GM12892 (cell line): ENCODE results near the gene MTCL1.

Source experiments
- POLR2AphosphoS5 ChIP-seq: IDR thresholded peaks from 2 replicates; pipeline ENCODE4 v1.6.1; 2011; ENCODE audit warnings: low read depth, low read length, control low read depth
- TAF1 ChIP-seq: IDR thresholded peaks from 2 replicates; pipeline ENCODE4 v1.6.1; 2011; ENCODE audit warnings: low read depth, mild to moderate bottlenecking, control low read depth, low read length, borderline replicate concordance

DNA sequence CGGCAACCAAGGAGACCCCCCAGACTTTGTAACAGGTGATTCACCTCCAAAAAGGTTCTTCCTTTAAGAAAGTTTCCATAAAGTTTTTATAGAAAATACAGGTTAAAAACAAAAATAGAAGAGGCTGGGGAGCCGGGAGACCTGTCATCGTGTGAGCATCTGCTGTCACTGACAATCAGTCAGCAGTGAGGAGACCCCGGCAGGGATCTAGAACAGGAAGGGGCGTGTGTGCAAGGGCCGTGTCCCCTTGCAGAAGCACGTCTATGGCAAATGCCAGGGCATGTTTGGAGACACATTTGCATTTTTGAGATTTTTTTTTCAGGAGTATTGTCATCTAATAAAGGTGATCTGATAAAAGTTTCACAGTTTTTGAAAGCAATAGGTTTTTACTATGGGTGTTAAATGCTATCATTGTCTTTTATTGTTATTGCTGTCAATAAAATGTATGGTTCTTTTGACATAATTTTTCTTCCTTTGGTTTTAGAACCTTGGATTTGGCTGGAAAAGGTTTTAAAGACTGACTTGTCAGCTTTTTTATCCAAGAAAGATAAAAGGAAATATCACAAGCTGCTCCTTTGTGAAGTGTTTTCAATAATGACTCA is 52.1 kb downstream of the MTCL1 start:
- TF ChIP-seq POLR2AphosphoS5: no peak
- no peak for TF ChIP-seq TAF1
